Endothelial cell of hepatic sinusoid (primary cell): ENCODE data around the gene OR2M4.
"Not testable (repeated sequence)": the region's sequence is repeated elsewhere in the genome, so short reads cannot be mapped to it uniquely, and the experiment has no call there.

ENCODE experiments used
- in situ Hi-C: cut with HindIII; loops from 2 replicates; pipeline ENCODE4 v1.10.0; 2017; ENCODE audit warnings: low sequenced_read_pairs

Gene OR2M4

GRCh38 chr1:248231117-248231516, at the start of gene OR2M4:
Gene OR2M4, plus strand, starts transcription at chr1:248231417. Its CDS starts 7,512 bp downstream, at chr1:248238929.
- in situ Hi-C loops, result no loop called here

- in situ Hi-C loops, result no loop called here
These were observed 47.2 kb upstream of the OR2M4 start for GRCh38 chr1:248183996-248184395.

GRCh38 chr1:248187363-248187762, 43.9 kb upstream of the OR2M4 start:
- in situ Hi-C loops, result no loop called here

GRCh38 chr1:248189026-248189425, 42.2 kb upstream of the OR2M4 start:
- in situ Hi-C loops, result no loop called here

GRCh38 chr1:248194117-248194516, 37.1 kb upstream of the OR2M4 start:
- in situ Hi-C loops, result no loop called here

DNA sequence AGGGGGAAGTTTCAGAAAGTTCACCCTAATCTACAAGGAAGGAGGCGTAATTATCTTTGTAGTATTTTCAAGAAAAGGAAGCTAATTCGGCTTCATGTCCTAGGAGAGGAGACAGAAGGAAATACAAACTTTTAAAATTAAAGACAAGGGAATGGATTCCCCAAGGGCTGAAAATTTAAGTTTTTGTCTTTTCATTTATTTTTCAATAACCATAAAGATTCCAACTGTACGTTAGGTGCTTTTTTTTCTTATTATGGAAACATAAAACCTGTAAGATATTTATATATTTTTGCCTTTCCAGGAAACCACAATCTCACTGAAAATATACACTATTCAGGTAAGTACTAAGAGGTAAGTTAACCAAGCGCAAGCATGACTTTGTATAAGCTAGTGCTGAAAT, 34.3 kb upstream of the OR2M4 start, which contains the start of gene OR2M3:
OR2M3 (plus strand) TSS at position 301 of the 400 bp plus-strand sequence. CDS start 5,803 bp downstream, outside the sequence.
- in situ Hi-C loops, result no loop called here

GRCh38 chr1:248215880-248216279, 15.3 kb upstream of the OR2M4 start:
- in situ Hi-C loops, result no loop called here

DNA sequence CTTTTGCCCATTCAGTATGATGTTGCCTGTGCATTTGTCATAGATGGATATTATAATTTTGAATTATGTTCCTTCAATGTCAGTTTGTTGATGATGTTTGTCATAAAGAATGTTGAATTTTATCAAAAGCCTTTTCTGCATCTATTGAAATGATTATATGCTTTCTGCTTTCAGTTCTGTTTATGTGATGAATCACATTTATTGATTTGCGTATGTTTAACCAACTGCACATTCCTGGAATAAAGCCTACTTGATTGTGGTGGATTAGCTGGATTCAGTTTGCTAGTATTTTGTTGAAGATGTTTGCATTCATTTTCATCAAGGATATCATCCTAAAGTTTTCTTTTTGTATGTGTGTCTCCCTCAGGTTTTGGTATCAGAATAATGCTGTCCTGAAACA, 5.7 kb upstream of the OR2M4 start:
- in situ Hi-C loops, result no loop called here

DNA sequence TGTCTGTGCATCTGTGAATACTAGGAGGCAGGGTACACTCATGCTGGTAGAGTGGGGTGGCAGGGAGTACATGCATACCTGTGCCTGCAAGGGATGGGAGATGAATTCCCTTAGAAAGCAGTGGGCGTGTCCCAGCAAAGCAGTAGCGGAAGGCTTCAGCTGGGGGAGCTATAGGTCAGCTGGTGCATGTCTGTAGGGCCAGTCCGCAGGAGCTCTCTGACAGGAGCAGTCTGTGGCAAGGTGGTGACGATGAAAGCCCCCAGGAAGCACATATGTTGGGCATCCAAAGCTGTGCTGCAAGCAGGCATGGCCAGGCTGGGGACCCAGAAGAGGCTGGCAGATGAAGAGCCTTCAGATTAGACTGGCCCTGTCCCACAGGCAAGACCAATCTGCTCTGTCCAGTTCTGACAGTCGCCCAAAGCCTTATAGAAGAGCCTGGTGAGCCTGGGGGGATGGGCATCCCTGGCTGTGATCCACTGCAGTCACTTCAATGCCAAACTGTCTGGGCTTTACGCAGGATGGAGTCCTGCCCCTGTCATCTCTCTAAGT, 1.8 kb upstream of the OR2M4 start:
- in situ Hi-C loops, result no loop called here

DNA sequence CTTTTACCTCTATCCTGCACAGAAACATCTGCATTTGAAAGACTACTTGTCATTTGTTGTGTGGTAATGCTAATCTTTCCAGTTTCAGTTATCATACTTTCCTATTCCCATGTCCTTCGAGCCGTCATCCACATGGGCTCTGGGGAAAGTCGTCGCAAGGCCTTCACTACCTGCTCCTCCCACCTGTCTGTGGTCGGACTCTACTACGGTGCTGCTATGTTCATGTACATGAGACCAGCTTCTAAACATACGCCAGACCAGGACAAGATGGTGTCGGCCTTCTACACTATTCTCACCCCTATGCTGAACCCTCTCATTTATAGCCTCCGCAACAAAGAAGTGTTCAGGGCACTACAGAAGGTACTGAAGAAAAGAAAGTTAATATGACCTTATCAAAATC, 8.3 kb downstream of the OR2M4 start:
- in situ Hi-C loops, result no loop called here

- in situ Hi-C loops, result no loop called here
These were observed 12.0 kb downstream of the OR2M4 start for GRCh38 chr1:248243204-248243603.

DNA sequence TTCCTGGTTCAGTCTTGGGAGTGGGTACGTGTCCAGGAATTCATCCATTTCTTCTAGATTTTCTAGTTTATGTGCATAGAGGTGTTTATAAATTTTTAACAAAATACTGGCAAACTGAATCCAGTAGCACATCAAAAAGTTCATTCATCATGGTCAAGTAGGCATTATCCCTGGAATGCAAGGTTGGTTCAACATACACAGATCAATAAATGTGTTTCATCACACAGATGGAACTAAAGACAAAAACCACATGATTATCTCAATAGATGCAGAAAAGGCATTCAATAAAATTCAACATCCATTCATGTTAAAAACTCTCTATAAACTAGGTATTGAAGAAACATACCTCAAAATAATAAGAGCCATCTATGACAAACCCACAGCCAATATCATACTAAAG, 28.1 kb downstream of the OR2M4 start:
- in situ Hi-C loops, result not testable (repeated sequence)

DNA sequence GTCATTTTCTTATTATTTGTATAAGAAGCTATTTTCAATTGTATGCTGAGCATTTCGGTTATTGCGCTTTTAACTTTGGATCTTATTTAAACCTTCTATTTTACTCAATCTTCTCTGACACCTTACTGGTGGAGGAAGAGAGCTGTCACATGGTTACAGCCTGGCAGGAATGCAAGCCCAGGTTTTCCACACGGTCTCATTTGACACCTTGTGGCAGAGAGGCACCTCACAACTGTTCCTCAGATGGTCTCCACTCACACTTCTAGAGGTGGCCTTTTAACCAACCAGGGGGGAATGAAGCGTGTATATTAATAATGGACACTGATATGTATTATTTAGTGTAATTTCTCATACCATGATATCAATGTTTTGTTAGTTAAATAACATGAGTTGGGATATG, 37.0 kb downstream of the OR2M4 start:
- in situ Hi-C loops, result no loop called here

DNA sequence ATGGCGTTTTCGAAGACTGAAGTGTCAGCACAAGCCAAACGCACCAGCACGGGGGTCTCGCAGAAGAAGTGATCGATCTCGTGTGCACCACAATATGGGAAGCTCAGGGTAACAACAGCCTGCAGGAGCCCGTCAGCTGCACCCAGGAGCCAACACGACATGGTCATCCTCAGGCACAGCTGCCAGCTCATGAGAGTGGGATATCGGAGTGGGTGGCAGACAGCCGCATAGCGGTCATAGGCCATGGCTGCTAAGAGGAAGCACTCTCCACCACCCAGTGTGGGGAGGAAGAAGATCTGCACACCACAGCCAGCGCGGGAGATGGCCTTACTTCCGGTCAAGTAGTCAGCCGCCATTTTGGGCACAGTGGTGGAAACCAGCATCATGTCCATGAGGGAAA, 42.0 kb downstream of the OR2M4 start:
- in situ Hi-C loops, result not testable (repeated sequence)

- in situ Hi-C loops, result no loop called here
These were observed 46.7 kb downstream of the OR2M4 start, which contains the start of gene OR2T33 for GRCh38 chr1:248277876-248278275. Gene OR2T33, minus strand, starts transcription at chr1:248277976. Its CDS starts 4,162 bp downstream, at chr1:248273814.

GRCh38 chr1:248288391-248288790, 57.2 kb downstream of the OR2M4 start:
- in situ Hi-C loops, result no loop called here
